IgD-negative memory B cell (primary cell): ENCODE measurements around the gene KRTAP10-5. TPM values are rescaled to one million over a fixed set of nuclear protein-coding genes. Genes with fewer than 3 reads are reported as not detected.

Experiments used
- H3K27ac Mint-ChIP-seq, 3 donors: one replicate each; pipeline ENCODE4 v1.8.0; 2020 to 2022; ENCODE audit warnings: mild to moderate bottlenecking in 3 of 3, mixed read lengths in 3 of 3, moderate library complexity in 1 of 3
- H3K27me3 Mint-ChIP-seq: one replicate; pipeline ENCODE4 v1.8.0; 2021; ENCODE audit warnings: mixed read lengths
- H3K36me3 Mint-ChIP-seq: one replicate; pipeline ENCODE4 v1.8.0; 2020; ENCODE audit warnings: mild to moderate bottlenecking, mixed read lengths
- H3K4me1 Mint-ChIP-seq, 3 donors: one replicate each; pipeline ENCODE4 v1.8.0; 2020 to 2022; ENCODE audit warnings: mixed read lengths in 3 of 3, mild to moderate bottlenecking in 1 of 3
- H3K4me3 Mint-ChIP-seq, 4 donors: one replicate each; pipeline ENCODE4 v1.8.0; 2020 to 2022; ENCODE audit warnings: mild to moderate bottlenecking in 4 of 4, mixed read lengths in 4 of 4, moderate library complexity in 3 of 4
- H3K9me3 Mint-ChIP-seq, 3 donors: one replicate each; pipeline ENCODE4 v1.8.0; 2020 to 2021; ENCODE audit warnings: mixed read lengths in 3 of 3, mild to moderate bottlenecking in 1 of 3
- polyA plus RNA-seq: library from polyadenylated mRNA; unstranded; fragments of 300-500 nt; fragmentation: Illumina TruSeq; gene quantifications from one replicate; pipeline ENCODE4 v1.2.3, GENCODE V29; 2021

The KRTAP10-5 gene
- polyA plus RNA-seq, 1 donor from 2014 or later, result not detected

DNA sequence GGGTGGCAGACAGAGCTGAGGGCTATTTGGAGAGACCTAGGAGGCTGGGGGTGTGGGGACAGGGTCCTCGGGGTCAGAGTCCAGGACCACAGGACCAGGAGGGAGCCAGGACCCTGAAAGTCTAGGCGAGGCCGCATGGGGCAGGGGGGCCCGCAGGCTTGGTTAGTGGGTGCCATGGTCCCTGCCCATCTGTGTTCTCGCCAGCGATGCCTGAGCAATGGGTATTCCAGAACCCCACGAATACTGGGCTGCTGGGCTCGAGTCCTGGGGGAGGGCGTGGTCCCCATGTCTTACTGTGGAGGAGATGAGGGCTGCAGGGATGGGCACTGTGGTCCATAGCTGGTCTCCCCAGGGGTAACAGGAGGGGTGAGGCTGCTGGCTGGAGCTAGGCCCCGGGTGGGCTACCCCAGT lies 9.9 kb upstream of the KRTAP10-5 start:
- H3K9me3 Mint-ChIP-seq, result peaks cover 0 to 7% (median 0%) of the 10 kb centered on the region in 3 donors
- H3K4me3 Mint-ChIP-seq, result no peak overlapping the region
- H3K36me3 Mint-ChIP-seq, result no peaks in the 10 kb centered on the region
- H3K4me1 Mint-ChIP-seq, result no peaks in the 10 kb centered on the region
- H3K27ac Mint-ChIP-seq, result no peak overlapping the region
- peaks cover 21% of the 10 kb centered on the region for H3K27me3 Mint-ChIP-seq

GRCh38 chr21:44589586-44590305 lies 9.3 kb upstream of the KRTAP10-5 start:
- Mint-ChIP-seq H3K27ac (no peak overlapping the region), H3K9me3 (peaks cover 0 to 7% (median 0%) of the 10 kb centered on the region in 3 donors), H3K4me3 (no peak overlapping the region), H3K4me1 (no peaks in the 10 kb centered on the region), H3K27me3 (peaks cover 25% of the 10 kb centered on the region), H3K36me3 (no peaks in the 10 kb centered on the region)

GRCh38 chr21:44589094-44589493 lies 8.7 kb upstream of the KRTAP10-5 start:
- Mint-ChIP-seq H3K4me1 (no peaks in the 10 kb centered on the region), H3K27me3 (peaks cover 25% of the 10 kb centered on the region), H3K27ac (no peak overlapping the region), H3K36me3 (no peaks in the 10 kb centered on the region), H3K4me3 (no peak overlapping the region), H3K9me3 (peaks cover 0 to 7% (median 0%) of the 10 kb centered on the region in 3 donors)

DNA sequence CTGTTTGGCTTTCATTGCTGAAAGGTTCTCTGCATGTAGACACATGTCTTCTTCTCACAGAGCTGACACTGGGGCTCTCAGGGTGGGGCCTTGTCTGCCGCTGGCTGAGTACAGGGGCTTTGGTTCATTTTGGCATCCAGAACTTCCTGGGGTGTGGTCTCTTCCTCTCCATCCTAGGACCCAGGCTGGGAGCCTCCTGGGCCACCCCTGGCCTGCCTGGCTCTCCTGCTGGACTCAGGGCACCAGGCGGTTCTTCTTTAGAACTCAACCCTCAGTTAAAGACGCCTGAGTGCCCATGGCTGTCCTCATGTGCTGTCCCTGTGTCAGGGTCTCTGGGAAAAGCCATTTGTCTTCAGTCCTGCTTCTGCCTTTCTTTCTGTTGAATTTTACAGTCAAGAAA lies 5.5 kb upstream of the KRTAP10-5 start:
- Mint-ChIP-seq H3K9me3 (peaks cover 0 to 14% (median 10%) of the 10 kb centered on the region in 3 donors), H3K27me3 (peaks cover 30% of the 10 kb centered on the region), H3K4me3 (no peak overlapping the region), H3K36me3 (no peaks in the 10 kb centered on the region), H3K27ac (no peak overlapping the region), H3K4me1 (no peaks in the 10 kb centered on the region)

GRCh38 chr21:44583800-44584147 lies 3.4 kb upstream of the KRTAP10-5 start:
- Mint-ChIP-seq H3K4me3 (no peak overlapping the region), H3K27ac (no peak overlapping the region), H3K4me1 (peaks cover 0 to 2% (median 0%) of the 10 kb centered on the region in 3 donors), H3K27me3 (peaks cover 23% of the 10 kb centered on the region), H3K36me3 (peaks cover 4% of the 10 kb centered on the region), H3K9me3 (peaks cover 0 to 17% (median 15%) of the 10 kb centered on the region in 3 donors)

- Mint-ChIP-seq H3K4me1 (peaks cover 0 to 2% (median 0%) of the 10 kb centered on the region in 3 donors), H3K36me3 (peaks cover 4% of the 10 kb centered on the region), H3K9me3 (peaks cover 0 to 17% (median 16%) of the 10 kb centered on the region in 3 donors), H3K4me3 (peak overlapping the region in 1 of 4 donors; percentile 70), H3K27me3 (peaks cover 23% of the 10 kb centered on the region), H3K27ac (no peak overlapping the region)
Observed at GRCh38 chr21:44583089-44583799, 2.8 kb upstream of the KRTAP10-5 start.

DNA sequence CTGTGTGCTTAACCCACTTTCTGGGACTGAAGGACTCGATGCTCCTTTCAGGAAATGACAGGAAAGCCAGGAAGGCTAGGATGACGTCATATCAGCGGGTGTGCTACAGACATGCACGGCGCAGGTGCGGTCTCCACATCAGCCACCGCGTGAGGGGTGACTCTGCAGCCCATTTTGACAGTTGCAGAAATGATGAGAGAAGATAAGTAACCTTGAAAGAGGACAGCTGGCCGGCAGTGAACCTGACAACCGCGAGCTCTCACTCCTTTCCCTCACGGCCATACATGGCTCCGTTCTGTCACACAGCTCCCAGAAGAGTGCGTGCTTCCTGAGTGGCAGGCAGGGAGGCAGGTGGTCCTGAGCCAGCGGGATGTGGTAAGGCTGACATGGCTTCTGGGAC lies 1.7 kb upstream of the KRTAP10-5 start:
- no peak overlapping the region for H3K27ac Mint-ChIP-seq
- peaks cover 21% of the 10 kb centered on the region for H3K27me3 Mint-ChIP-seq
- peaks cover 0 to 2% (median 0%) of the 10 kb centered on the region in 3 donors for H3K4me1 Mint-ChIP-seq
- H3K36me3 Mint-ChIP-seq, result peaks cover 7% of the 10 kb centered on the region
- H3K4me3 Mint-ChIP-seq, result no peak overlapping the region
- H3K9me3 Mint-ChIP-seq, result peaks cover 1 to 26% (median 24%) of the 10 kb centered on the region in 3 donors

GRCh38 chr21:44581158-44581557 lies 754 bp upstream of the KRTAP10-5 start:
- peaks cover 0 to 2% (median 0%) of the 10 kb centered on the region in 3 donors for H3K4me1 Mint-ChIP-seq
- no peak overlapping the region for H3K4me3 Mint-ChIP-seq
- peaks cover 14% of the 10 kb centered on the region for H3K27me3 Mint-ChIP-seq
- H3K27ac Mint-ChIP-seq, result no peak overlapping the region
- peaks cover 7% of the 10 kb centered on the region for H3K36me3 Mint-ChIP-seq
- H3K9me3 Mint-ChIP-seq, result peaks cover 4 to 30% (median 22%) of the 10 kb centered on the region in 3 donors

DNA sequence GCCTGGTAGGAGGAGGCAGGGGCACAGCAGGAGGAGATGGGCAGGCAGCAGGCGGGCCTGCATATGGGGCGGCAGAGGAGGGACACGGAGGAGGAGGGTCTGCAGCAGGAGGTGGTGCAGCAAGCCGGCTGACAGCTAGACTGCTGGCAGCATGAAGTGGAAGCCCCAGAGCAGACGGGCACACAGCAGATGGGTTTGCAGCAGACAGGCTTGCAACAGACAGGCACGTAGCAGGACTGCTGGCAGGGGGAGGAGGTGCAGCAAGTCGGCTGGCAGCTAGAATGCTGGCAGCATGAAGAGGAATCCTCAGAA lies 615 bp downstream of the KRTAP10-5 start:
- Mint-ChIP-seq H3K4me1 (peaks cover 0 to 2% (median 1%) of the 10 kb centered on the region in 3 donors), H3K36me3 (peaks cover 7% of the 10 kb centered on the region), H3K4me3 (peak overlapping the region in 1 of 4 donors; percentile 32), H3K9me3 (peaks cover 4 to 30% (median 19%) of the 10 kb centered on the region in 3 donors), H3K27ac (no peak overlapping the region), H3K27me3 (peaks cover 13% of the 10 kb centered on the region)

DNA sequence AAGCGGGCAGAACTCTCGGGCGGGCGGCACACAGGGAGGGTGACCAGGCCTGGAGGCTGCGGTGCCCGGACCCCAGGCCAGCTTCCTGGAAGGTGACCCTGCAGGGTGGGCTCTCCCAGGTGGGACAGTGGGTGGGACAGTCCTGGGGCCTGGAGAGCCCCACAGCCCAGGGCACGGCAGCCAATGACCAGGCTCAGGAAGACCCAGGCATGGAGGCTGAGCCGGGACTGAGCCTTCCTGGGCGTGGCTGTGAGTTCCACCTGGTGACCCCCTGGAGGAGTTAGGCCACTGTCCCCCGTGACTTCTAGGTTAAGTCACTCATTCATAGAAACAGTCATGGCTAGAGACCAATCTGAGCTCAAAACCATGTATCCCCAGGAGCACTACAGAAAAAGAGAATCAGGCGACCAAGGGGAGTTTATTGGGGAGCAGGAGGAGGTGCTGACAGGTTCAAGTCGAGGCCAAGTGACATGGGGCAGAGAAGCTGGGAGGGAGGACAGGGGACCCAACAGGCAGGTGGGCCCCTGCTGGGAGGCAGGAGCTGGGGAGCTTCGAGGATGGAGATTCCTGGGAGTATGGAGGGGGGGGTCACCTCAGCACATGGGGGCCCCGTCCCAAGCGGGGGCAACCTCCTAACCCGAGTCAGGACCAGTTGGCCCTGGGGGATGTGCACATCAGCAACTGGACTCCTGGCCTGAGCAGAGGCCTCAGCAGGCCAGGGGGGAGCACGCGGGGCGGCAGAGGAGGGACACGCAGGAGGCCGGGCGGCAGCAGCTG lies 1.2 kb downstream of the KRTAP10-5 start:
- Mint-ChIP-seq H3K4me3 (peak overlapping the region in 2 of 4 donors; percentile 17 to 32), H3K36me3 (peaks cover 7% of the 10 kb centered on the region), H3K27me3 (peaks cover 17% of the 10 kb centered on the region), H3K4me1 (peaks cover 0 to 2% (median 1%) of the 10 kb centered on the region in 3 donors), H3K27ac (no peak overlapping the region), H3K9me3 (peaks cover 4 to 30% (median 19%) of the 10 kb centered on the region in 3 donors)

DNA sequence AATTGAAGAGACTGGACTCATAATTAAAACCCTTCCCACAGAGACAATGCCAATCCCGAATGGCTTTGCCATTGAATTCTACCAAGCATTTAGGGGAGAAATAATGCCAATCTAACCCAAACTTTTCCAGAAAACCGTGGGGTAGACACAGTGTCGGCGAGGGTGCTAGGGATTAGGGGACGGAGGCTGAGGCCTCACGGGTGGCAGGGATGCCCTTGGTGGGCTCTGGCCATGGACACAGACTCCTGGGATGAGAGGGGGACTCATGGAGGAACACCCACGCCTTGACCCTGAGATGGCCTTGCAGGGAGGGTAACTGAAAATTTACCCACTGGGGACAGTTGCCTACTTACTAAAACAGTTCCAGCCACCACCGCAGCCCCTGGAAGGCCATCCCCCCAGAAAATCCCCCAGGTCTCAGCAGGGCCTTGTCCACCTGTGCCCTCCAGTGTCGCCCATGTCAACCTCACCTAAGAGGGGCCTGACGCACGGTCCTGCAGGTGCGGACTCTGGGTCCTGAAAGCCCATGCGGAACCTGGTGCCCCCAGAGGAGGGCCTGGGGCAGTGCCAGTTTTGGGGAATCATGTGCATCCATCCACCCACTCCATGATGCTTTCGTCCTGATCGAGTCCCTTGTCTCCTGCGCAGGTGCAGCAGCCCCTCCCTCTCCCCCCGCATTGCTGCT lies 1.9 kb downstream of the KRTAP10-5 start:
- H3K4me3 Mint-ChIP-seq, result no peak overlapping the region
- H3K36me3 Mint-ChIP-seq, result peaks cover 7% of the 10 kb centered on the region
- H3K4me1 Mint-ChIP-seq, result peaks cover 0 to 2% (median 1%) of the 10 kb centered on the region in 3 donors
- peaks cover 4 to 30% (median 19%) of the 10 kb centered on the region in 3 donors for H3K9me3 Mint-ChIP-seq
- no peak overlapping the region for H3K27ac Mint-ChIP-seq
- peaks cover 17% of the 10 kb centered on the region for H3K27me3 Mint-ChIP-seq

DNA sequence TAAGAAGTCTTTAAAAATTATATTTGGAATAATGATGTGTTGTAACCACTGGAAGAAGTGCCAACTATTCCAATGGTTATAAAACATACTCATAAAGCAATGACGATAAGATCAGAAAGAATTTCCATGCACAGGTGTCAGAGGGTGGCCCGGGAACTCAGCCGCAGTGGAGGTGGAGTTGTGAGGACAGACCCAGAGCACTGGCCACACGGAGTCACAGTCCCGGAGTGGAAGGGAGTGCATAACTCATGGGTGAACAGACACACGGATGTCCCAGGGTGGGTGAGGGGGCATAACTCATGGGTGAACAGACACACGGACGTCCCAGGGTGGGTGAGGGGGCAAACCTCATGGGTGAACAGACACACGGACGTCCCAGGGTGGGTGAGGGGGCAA lies 4.4 kb downstream of the KRTAP10-5 start:
- Mint-ChIP-seq H3K27me3 (peaks cover 15% of the 10 kb centered on the region), H3K27ac (peak overlapping the region in 1 of 3 donors; percentile 35), H3K36me3 (peaks cover 9% of the 10 kb centered on the region), H3K4me3 (no peak overlapping the region), H3K9me3 (peaks cover 4 to 25% (median 19%) of the 10 kb centered on the region in 3 donors), H3K4me1 (peaks cover 0 to 2% (median 1%) of the 10 kb centered on the region in 3 donors)

DNA sequence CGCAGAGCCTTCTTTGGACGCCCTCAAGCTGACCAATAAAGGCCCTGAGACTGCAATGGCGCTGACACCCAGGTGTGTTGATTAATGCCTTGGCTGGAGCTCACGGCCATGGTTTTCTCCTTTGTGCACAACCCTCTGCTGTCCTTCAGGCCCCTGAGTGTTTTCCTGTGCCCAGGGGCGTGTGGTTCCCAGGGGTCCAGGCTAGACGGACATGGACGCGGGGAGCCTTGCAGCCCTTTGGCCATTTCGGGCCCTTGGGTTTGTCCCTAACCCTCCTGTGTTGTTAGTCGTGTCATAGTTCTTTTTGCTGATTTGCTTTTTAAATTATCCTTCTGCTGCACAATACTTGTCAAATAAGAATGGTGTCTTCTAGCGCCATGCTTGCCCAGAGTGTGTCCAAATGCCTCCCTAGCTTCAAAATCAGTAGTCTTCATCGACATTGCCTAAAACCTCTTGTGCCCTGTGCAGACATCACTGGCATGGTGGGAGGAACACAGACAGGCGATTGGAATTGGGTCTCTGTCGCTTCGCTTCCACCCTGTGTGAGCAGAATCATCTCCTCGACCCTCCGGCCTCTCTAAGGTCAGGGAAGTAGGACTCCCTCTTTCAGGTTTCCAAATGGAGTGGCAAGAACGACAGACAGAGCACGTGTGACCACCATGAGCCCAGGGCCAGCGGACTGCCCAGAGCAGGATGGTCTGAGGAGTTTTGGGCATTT lies 4.9 kb downstream of the KRTAP10-5 start:
- peaks cover 4 to 23% (median 16%) of the 10 kb centered on the region in 3 donors for H3K9me3 Mint-ChIP-seq
- H3K36me3 Mint-ChIP-seq, result peaks cover 6% of the 10 kb centered on the region
- peak overlapping the region in 1 of 3 donors; percentile 35 for H3K27ac Mint-ChIP-seq
- peaks cover 15% of the 10 kb centered on the region for H3K27me3 Mint-ChIP-seq
- H3K4me1 Mint-ChIP-seq, result peaks cover 0 to 2% (median 1%) of the 10 kb centered on the region in 3 donors
- peak overlapping the region in 1 of 4 donors; percentile 73 for H3K4me3 Mint-ChIP-seq
